ENCODE data around the gene ROR2. TPM values are rescaled to one million over a fixed set of nuclear protein-coding genes. Genes with fewer than 3 reads are reported as not detected.

The ROR2 gene
- total RNA-seq, 1 experiment from 2014 or later = 5.9 TPM

DNA sequence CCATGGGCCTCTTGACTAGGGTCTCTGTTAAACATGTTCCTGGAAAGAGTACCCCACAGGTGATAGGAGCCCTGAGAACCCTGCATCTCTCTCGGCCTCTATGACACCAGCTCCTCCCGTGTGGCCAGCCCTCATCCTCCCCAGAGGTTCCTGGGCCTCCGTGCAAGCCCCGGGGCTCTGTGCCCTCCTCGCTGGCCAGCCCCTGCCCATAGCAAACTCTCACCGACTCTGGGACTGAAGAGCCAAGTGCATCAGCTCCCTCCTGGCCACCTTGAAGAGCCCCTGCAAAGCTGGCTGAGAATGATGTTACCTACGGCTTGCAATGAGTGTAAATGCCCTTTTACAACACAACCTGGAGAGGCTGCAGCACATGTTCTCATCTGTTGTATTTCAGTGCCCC lies 224.4 kb downstream of the ROR2 start:
- Histone ChIP-seq H3K36me3 (ENCODE audit: control insufficient read depth, insufficient read depth, low read length) (no peaks in the 10 kb centered on the region), H3K4me3 (ENCODE audit: low read depth in 2 of 2, low read length in 2 of 2) (no peak overlapping the region), H3K27ac (ENCODE audit: low read length) (no peak overlapping the region), H3K4me1 (ENCODE audit: control insufficient read depth, insufficient read depth, low read length) (no peaks in the 10 kb centered on the region), H3K27me3 (ENCODE audit: control insufficient read depth, insufficient read depth, low read length) (no peaks in the 10 kb centered on the region), H3K9me3 (ENCODE audit: control insufficient read depth, insufficient read depth, low read depth, low read length) (no peaks in the 10 kb centered on the region)
- TF ChIP-seq POLR2AphosphoS5 (IDR thresholded peaks at IDR 0.05; ENCODE audit: low read depth, low read length) = no peak
- TF ChIP-seq TCF7L2 (IDR thresholded peaks at IDR 0.05; ENCODE audit: low read depth, low read length) = no peak
- no peak for TF ChIP-seq CTCF (IDR thresholded peaks at IDR 0.05)
- TF ChIP-seq SIN3A (IDR thresholded peaks at IDR 0.05; ENCODE audit: borderline replicate concordance, insufficient read depth, low read depth, low read length) = no peak
- no peak for TF ChIP-seq REST (IDR thresholded peaks at IDR 0.05; ENCODE audit: insufficient read depth in 1 of 2, low read depth in 2 of 2, low read length in 1 of 2)
- POLR2A ChIA-PET = no interaction called here
- DNase-seq (ENCODE audit: low read depth, low spot score) (no peak), ATAC-seq (no peak)
- CTCF ChIA-PET = interaction anchor here (0.7 kb wide), 1 partner anchor 68 kb away, joined by 3 read pairs; no protein-coding TSS in a partner anchor
- in situ Hi-C loops (cut with HindIII; ENCODE audit: low pct_unique_long_range_greater_than_20kb, low sequenced_read_pairs) (no loop called here), intact Hi-C loops (cut with micrococcal nuclease; ENCODE audit: unreplicated experiment) (loop anchor here (2.0 kb wide), 1 partner anchor 811 kb away; no protein-coding TSS in a partner anchor)
- BruUV-seq (replicated peaks) = no TSS peak

- TF ChIP-seq TCF7L2 (IDR thresholded peaks at IDR 0.05; ENCODE audit: low read depth, low read length) = no peak
- TF ChIP-seq REST (IDR thresholded peaks at IDR 0.05; ENCODE audit: insufficient read depth in 1 of 2, low read depth in 2 of 2, low read length in 1 of 2) = no peak
- no peak for TF ChIP-seq POLR2AphosphoS5 (IDR thresholded peaks at IDR 0.05; ENCODE audit: low read depth, low read length)
- no peak for TF ChIP-seq SIN3A (IDR thresholded peaks at IDR 0.05; ENCODE audit: borderline replicate concordance, insufficient read depth, low read depth, low read length)
- TF ChIP-seq CTCF (IDR thresholded peaks at IDR 0.05) = no peak
- CTCF ChIA-PET = interaction anchor here (0.6 to 0.7 kb wide), 2 partner anchors 12 to 69 kb away, joined by 3 read pairs; no protein-coding TSS in a partner anchor
- no peak overlapping the region for H3K27ac ChIP-seq (ENCODE audit: low read length)
- BruUV-seq (replicated peaks) = no TSS peak
- no peak for DNase-seq (ENCODE audit: low read depth, low spot score)
- no peak for ATAC-seq
- no peaks in the 10 kb centered on the region for H3K36me3 ChIP-seq (ENCODE audit: control insufficient read depth, insufficient read depth, low read length)
- in situ Hi-C loops (cut with HindIII; ENCODE audit: low pct_unique_long_range_greater_than_20kb, low sequenced_read_pairs) = no loop called here
- no peaks in the 10 kb centered on the region for H3K27me3 ChIP-seq (ENCODE audit: control insufficient read depth, insufficient read depth, low read length)
- H3K9me3 ChIP-seq (ENCODE audit: control insufficient read depth, insufficient read depth, low read depth, low read length) = no peaks in the 10 kb centered on the region
- POLR2A ChIA-PET = no interaction called here
- intact Hi-C loops (cut with micrococcal nuclease; ENCODE audit: unreplicated experiment) = no loop called here
- no peak overlapping the region for H3K4me3 ChIP-seq (ENCODE audit: low read depth in 2 of 2, low read length in 2 of 2)
- no peaks in the 10 kb centered on the region for H3K4me1 ChIP-seq (ENCODE audit: control insufficient read depth, insufficient read depth, low read length)
These were observed 225.2 kb downstream of the ROR2 start for GRCh38 chr9:91724609-91725505.

All from Panc1 (cell line).